UCSD-AML1 (cell line): ENCODE measurements around the gene ANKRD16.
"Not testable (repeated sequence)": the region's sequence is repeated elsewhere in the genome, so short reads cannot be mapped to it uniquely, and the experiment has no call there.

Source experiments
- DNase-seq: peaks from one replicate; lab custom pipeline; 2025; ENCODE audit not compliant: unreplicated experiment; lab: John Stamatoyannopoulos, UW

Gene ANKRD16

DNA sequence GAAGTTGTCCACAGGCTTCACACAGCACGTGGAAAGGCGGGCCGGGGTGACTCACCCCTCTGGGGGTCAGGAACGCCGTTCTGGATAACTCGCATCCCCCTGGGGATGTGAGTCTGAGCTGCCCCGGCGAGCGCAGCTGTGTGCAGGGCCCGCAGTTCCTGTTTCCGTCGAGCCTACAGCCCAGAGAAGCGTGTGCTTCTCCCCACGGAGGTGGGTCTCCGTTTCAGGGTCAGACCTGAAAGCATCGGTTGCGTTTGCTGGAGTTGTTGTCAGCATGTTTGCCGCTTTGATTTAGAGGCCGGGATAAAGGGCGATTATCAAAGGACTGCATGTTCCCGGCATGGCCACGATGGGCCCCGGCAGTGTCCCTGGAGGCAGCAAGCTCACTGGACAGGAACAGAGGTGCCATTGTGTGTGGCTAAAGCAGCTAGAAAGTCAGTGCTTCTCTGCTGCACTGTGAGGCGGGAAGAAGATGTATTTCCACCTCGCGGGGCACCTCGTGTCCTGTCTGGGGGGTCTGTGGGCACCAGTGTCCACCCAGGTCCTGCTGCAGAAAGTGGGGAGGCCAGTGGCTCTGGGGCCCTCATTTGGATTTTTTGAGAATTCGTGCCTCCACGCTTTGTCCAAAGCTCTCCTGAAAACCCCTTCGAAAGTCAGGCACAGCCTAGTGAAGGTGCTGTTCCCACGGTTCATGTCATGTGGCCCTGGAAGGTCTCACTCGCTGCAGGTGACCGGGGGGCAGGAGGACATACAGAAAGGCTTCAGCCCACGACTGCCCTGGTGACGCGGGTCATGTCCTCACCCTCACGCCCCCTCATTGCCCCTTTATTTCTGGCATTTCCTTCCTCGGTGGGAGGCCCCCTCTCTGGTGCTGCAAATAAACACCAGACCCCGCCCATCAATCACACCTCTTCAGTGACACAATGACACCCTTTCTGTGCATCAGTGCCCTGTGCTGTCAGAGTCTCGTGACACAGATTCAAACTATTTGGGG, 49.1 kb downstream of the ANKRD16 start:
- peak; percentile 28 for DNase-seq

DNA sequence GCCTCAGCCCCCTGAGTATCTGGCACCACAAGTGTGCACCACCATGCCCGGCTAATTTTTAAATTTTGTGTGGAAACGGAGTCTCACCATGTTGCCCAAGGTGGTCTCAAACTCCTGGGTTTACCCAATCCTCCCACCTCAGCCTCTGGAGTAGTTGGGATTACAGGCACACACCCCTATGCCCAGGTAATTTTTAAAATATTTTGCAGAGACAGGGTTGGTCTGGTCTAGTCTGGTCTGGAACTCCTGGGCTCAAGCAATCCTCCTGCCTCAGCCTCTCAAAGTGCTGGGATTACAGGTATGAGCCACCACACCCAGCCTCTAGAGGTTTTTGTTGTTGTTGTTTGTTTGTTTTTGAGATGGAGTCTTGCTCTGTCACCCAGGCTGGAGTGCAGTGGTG, 53.5 kb downstream of the ANKRD16 start:
- not testable (repeated sequence) for DNase-seq

DNA sequence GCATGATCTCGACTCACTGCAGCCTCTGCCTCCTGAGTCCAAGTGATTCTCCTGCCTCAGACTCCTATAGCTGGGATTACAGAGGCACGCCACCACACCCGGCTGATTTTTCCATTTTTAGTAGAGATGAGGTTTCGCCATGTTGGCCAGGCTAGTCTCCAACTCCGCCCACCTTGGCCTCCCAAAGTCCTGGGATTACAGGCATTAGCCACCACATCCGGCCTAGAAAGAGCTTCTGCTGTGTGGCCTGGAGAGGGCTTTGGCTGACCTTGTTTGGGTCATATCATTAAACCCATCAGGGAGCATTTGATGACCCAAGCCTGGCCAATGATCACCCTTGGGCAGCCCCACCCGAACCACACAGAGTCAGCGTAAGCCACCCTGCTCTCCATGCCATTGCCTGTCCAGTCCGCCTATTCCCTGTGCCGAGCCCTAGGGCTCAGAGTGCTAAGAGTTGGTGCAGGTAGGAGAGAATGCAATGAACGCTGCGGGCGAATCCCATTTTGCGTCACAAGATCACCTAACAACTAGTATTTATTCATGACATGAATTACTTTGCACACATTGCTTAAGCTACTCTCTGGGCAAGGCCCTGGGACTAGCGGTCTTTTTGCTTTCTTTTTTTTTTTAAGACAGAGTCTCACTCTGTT, 54.1 kb downstream of the ANKRD16 start:
- no peak for DNase-seq

DNA sequence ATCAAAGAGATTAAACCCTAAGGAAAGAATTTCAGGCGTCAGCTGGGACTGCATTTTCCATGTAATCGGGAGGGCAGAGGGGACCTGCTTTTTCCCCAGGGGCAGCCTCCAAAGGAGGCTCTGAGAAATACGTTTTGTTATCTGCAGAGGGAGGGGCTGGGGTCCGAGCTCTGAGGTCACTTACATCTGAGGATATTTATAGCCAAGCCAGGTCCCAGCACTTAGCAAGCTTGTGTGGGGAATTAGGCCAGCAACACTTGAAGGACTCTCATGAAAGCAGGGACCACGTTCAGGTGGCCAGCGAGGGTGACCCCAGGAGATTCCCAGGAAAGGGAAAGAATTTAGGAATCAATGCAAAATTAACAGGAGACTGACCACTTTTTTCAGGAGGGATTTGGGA, 55.9 kb downstream of the ANKRD16 start:
- no peak for DNase-seq

DNA sequence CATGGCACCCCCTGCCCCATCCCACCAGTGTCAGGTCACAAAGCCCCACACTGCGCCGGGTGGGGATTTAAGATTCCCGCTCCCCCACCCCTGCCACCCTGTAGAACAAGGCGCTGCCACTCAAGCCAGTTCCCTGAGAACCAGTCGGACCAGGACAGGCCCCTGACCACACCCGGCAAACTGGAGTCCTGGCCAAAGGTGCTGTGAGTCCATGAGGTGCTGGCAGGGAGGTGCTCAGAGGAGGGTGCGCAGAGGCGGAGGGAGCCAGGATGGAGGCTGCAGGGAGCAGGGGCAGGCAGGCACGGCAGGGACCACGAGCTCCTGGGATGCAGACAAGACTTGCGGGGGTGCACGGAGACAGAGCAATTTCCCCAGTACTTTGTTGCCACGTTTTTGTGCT, 56.7 kb downstream of the ANKRD16 start:
- no peak for DNase-seq

DNA sequence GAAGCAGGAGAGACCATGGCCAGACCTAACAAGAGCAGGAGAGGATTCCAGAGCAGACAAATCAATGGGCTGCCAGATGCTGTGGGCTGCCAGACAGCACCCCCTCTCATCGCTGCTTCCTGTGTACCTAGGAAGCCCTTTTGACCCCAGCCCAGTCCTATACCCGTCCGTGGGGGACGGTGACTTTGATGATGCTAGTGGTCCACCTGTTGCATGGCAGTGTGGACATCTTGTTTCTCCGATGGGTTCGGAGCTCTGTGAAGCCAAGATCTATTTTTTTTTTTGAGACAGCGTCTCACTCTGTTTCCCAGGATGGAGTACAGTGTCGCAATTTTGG, 58.3 kb downstream of the ANKRD16 start:
- no peak for DNase-seq

DNA sequence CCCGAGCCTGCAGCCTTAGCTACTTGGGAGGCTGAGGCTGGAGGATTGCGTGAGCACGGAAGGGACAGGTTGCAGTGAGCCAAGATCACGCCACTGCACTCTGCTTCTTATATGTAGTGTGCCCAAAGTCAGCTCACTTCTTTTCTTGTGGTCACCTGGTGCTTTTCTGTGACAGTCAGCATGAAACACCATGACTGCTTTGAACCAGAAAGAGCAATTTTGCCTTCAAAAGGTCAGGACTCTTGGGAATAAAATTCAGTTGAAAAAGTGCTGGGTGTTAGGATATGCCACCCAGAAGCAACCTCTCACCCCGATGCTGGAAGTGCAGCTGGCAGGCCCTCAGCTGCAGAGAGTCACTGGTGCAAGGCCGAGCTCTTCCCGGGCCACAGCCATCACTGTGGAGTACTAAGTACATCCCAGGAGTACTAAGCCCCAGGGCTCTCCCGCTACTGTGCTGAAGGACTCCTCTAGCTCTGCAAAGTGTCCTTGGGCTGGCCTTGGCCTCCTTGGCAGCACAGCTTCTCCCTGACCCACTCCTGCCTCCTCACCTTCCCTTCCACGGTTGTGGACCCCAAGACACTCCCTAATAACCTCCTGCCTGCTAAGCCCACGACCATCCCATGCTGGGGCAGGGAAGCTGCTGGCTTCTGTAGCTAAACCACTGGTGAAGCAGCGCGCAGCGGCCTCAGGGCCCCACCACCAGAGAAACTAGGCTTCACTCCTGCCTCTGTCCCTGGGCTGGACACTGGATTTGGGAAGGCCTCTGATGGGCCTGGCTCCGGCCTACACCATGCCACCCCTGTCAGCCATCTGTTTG, 58.9 kb downstream of the ANKRD16 start:
- DNase-seq = no peak

DNA sequence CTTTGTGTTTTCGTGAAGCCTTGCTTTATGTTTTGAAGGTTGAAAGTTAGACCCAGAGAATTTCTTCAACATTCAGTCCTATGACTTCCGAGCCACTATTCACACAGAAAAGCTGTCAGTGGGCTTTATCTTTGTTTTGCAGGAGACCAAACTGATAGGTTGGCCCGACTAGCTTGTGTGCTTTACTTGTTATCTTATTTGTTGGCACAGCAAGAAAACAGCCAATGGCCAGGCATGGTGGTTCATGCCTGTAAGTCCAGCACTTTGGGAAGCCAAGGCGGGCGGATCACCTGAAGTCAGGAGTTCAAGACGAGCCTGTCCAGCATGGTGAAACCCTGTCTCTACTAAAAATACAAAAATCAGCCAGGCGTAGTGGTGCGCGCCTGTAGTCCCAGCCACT, 60.4 kb downstream of the ANKRD16 start:
- DNase-seq = no peak

DNA sequence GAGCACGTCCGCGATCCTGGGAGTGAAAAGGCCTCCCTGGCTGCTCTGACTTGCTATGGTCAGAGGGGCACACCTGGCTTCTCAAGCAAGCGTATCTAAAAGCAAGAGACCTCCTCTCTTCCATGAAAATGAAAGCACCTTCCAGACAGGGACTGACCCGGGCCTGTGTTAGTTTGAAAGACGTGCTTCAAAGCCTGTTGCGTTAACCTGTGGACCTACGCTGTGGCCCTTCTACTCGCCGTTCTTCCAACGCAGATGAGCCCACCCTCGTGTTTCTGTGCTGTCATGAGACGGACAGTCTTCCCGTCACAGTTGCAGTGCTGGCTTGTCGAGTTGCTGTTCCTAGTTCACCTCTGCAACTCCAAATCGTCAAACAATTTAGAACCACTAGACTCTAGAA, 61.0 kb downstream of the ANKRD16 start:
- no peak for DNase-seq

DNA sequence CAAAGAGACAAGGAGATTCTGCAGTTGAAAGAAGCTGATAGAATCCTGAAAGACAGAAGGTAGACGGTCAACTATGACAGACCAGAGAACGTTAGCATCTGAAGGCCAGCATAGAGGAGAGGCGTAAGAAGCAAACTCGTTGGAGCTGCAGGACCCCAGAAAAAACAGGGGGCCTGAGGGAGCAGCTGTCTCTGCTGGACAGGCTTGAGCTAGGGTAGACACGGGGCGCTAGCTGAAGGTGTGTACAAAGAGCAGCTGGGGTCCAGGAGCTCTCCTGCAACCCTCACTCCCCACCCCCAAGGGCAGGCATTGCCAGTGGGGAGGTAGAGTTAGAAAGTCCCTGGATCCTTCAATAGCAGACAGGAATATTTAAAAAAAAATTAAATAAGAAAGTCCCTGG, 61.9 kb downstream of the ANKRD16 start:
- DNase-seq = no peak

DNA sequence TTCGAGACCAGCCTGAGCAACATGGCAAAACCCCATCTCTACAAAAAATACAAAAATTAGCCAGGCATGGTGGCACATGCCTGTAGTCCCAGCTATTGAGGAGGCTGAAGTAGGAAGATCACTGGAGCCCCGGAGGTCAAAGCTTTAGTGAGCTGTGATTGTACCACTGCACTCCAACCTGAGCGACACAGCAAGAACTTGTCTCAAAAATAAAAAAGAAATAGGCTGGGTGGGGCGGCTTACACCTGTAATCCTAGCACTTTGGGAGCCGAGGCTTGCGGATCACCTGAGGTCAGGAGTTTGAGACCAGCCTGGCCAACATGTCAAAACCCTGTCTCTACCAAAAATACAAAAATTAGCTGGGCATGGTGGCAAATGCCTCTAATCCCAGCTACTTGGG, 63.2 kb downstream of the ANKRD16 start:
- DNase-seq = not testable (repeated sequence)

DNA sequence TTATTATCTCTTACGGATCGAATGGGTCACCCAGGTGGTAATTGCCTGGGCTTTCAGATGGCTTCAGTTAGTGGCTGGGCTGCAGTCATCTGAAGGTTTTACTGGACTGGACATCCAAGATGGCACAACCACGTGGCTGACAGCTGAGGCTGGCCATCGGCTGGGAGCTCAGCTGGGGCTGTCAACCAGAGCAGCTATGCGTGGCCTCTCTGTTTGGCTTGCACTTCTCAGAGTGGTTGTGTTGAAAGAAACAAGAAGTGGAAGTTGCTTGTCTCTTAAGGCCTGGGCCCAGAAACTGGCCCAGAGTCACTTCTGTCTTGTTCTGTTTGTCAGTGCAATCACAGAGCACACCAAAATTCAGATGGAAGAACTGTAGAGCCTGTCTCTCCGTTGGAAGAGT, 70.8 kb downstream of the ANKRD16 start:
- no peak for DNase-seq

DNA sequence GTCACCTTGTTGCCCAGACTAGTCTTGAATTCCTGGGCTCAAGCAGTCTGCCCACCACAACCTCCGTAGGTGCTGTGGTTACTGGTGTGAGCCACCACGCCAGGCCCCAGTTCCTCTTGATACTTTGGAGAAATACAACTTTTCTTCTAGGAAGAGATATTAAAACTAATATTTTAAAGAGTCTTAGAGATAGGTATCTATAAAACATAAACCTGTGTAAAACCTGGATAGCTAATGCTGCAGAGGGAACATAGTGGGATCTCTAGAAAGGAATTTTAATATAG, 71.7 kb downstream of the ANKRD16 start:
- no peak for DNase-seq

DNA sequence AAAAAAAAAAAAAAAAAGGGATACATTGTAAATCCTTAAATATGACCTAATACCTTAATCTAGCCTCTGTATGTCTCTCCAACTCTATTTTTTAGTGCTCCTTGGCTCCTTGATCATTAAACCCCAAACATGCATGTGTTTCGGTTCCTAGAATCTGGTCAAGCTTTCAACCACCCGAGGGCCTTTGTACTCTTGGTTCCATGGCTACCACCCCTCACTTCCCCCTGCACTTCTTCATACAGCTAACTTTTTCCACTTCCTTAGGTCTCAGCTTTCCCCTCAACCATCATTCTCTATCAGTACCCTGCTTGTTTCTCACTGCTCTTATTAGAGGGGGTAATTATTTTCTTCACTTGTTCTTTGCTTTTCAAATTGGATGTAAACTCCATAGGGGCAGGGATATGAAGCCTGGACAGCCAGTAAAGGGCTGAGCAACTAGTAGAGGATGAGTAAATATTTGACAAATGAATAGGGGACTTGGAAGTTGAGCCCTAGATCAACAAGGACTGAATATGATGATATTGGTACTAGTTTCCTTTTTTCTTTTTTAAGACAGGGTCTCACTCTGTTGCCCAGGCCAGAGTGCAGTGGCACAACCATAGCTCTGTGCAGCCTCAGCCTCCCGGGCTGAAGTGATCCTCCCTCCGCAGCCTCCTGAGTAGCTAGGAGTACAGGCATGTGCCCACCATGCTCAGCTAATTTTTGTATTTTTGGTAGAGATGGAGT, 72.2 kb downstream of the ANKRD16 start:
- no peak for DNase-seq

DNA sequence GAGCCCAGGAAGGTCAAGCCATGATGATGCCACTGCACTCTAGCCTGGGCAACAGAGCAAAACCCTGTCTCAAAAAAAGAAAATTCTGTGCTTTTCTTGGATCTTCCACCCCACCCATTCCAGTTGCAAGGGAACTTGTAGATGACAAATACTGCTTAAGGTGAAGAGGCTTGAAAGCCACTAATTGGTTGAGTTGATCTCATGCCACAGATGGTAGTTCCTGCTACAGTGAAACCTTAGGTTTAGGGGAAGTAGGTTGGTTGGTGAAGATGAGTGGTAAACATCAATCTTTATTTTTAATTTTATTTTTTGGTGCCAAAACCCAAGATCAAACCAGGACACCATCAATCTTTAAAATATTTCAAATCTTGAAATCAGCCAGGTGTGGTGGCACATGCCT, 73.5 kb downstream of the ANKRD16 start:
- no peak for DNase-seq

DNA sequence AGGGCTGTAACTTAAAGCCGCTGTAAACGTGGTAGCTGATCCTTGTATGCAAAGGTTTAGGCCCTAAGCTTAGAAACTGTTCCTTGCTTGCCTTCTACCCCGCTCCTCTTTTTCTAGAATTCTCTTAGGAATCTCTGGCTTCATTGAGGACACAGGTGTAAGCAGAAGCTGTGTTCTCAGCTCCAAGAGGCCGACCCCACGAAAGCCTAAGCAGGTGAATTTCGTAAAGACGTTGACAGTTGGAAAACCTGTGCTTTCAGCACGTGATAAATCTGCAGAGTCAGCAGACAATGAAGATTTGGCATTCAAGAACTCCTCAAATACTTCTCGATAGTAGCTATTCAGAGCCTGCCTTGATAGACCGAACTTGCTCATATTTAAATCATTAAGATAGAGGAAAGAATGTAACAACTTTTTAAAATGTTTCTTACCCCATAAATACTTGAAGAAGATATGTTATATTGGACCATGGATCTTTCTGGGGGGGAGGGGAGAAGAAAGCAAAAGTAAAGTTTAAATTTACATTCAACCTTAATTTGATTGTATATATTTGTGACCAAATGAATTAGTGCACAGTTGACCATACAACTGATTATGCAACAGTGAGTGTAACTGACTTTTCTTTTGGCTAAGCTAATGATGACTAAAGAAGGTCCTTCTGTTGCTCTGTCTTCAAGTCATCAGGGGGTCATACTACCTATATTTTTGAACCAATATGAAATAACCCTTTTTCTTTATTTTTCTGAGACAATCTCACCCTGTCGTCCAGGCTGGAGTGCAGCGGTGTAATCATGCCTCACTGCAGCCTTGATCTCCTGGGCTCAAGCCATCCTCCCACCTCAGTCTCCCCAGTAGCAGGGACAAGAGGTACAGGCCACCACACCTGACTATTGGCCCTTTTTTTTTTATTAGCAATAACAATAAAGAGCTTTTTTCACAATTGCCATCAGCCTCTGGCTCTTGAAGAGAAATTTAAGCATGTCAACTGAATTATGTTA, 75.3 kb downstream of the ANKRD16 start:
- no peak for DNase-seq

DNA sequence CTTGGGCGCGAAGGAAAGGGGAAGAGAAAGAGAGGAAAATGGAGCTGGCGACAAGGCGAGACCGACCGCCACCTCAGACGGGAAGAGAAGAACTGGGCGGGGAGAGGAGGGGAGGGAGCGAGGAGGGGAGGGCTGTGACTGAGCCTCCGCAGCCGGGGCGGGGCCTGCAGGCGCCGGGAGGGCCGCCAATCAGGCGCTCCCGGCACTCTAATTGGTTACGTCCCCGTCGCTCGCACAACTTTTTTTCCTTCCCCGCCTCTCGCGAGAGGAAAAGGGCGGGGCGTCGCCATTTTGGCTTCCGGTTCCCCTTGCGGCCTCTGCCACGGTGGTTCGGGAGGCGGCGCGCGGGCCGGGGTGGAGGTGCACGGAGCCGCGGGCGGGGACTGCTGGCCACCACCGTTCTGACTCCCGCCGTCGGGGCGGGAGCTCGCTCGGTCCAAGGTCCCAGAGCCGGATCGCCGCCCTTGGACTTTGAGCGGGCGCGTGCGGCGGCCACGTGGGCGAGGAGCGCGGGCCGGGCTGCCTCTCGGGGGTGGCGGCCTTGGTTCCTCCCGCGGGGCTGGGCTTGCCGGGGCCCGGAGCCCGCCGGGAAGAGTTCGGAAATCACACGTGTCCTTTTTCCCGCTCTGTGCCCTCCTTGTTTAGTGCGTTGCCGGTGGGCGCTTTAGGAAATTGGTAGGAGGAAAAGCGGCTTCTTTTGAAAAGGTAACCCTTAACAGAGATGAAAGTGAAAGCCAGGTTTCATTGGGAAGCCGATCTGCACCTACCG, 76.2 kb downstream of the ANKRD16 start, which contains the start of gene GDI2:
TSS of gene GDI2 (minus strand) at position 94 of the 769 bp plus-strand sequence. CDS start 176 bp downstream, outside the sequence.
- peak; percentile 98 for DNase-seq

DNA sequence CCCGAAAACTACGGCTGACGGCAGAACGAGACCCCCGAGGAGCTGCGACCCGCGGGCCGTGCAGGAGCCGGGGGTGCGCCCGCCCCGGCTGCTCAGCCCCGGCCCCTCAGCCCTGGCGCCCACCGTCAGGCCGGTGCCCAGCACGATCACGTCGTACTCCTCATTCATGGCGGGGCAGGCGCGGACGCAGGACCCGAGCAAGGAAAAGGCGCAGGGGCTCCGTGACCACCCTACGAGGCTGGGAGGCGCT, 76.7 kb downstream of the ANKRD16 start:
- no peak for DNase-seq

DNA sequence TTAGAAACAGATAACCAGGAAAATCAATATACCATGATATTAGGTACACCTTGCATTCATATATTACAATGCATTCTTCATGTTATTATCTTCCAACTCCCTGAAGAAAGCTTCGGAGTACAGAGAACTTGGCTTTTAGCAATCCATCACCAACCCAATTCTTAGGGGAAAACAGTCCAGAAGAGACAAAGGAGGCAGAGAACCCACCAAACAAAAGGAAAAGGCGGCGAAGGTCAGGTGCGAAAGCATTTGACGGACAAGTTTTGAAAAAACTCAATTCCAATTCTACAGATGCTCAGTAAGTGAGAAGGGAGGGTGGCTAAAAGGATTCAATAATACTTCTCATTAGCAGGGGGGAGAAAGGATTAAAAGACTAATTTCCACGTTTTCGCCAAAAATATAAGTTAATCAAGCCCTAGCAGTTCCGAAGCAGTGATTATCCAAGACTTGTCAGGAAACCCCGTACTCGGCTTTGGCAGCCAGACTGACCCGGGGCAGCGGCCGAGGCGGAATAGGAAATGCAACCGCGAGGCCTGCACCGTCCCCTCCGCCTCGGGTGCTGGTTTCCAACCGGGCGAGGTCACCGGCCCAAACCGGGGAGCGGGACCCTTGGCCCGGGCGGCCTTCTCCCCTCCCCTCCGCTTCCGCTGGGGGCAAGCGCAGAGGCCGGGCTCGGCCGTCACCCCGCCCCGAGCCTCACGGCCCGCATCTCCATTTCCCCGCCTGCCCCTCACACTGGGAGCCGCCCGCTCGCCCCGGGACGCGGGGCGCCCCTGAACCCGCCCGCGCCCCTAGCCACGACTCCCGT, 77.2 kb downstream of the ANKRD16 start:
- peak; percentile 54 for DNase-seq
